ENCODE measurements around the gene GOT1.

Gene GOT1

GRCh38 chr10:99394256-99394655, 36.2 kb downstream of the GOT1 start:
- DNase-seq = no peak

DNA sequence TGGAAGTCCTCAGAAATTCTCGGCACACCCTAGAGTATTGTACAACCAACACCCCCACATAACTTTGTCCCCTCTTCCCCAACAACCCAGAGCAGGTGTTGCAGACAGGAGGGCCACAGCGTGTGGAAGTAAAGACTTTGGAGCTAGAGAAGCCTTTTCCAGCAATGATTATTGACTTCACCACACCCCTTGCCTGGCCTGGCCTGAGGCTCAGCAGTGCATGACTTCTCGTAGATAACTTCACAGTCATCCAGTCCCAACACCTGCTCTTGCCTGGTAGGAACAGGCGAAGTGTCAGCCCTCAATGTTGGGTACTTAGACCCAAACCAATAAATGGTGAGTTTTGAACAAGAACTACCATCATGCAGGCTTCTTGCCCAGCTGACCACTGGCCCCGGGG, 36.7 kb downstream of the GOT1 start:
- DNase-seq = no peak

GRCh38 chr10:99393036-99393435, 37.4 kb downstream of the GOT1 start:
- DNase-seq = no peak

DNA sequence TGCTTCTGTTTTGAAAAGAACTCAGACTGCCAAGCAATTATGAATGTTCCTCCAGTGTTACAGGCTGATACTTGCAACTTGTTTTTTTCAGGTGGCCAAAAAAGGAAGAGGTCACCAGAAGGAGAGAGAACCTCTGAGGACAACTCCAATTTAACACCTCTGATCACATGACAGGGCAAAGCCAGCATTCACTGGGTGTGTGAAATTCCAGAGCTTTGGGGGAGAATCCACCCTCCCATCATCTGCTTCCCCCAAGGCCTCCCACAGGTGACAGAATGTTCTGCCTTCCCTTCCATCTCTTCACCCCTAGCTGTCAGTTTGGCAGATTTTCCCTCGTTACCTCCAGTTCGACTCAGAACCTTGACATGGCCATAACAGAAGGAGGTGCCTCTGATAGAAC, 39.1 kb downstream of the GOT1 start:
- DNase-seq = no peak

GRCh38 chr10:99389729-99390480, 40.5 kb downstream of the GOT1 start:
- no peak for DNase-seq

DNA sequence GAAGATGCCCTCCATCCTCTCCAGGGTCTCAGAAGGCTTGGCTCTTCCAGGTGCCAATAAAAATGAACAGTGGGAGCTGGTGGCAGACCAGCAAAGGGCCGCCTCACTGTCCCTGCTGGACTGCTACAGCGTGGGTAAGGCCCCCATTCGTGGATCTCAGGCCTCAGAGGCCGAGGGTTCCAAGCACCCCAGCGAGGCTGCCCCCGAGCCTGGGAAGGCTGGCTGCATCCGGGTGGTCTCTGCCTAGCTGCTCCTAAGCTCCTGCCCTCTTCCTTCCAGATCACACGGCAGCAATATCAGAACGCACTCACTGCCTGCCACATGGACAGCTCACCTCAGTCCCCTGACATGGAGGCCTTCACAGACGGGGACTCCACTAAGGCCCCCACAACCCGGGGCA, 42.9 kb downstream of the GOT1 start:
- no peak for DNase-seq

DNA sequence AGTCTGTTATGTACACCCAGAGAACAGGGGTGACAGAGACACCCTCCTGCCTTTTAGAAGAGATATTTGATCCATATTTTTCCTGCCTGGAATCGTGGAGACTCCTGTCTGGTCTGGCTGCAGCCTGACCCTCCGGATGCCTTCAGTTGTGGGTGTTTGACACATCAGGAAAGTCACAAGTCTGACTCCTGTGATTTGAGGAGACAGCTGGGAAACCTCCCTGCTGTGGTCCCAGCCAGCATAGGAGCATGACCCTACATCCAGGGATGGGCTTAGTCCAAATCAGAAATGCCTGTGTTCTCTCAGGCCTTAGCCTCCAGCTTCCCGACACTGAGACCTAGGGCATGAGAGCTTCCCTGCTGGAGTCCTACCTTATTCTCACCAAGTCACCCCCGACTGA, 43.4 kb downstream of the GOT1 start:
- no peak for DNase-seq

DNA sequence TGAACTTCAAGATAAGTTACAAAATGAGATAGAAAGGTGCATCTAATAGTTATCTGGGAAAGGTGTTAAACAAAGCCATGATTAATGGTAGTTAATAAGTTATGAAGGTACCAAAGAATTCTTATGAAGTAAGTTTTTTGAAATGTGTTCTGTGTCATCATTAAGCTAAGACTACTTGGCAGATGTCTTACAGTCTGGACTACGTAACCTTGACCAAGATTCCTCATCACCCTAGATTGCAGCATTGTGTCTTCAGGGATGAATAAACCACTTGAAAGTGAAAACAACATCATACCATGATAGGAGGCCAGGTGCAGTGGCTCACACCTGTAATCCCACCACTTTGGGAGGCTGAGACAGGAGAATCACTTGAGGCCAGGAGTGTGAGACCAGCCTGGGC, 48.2 kb downstream of the GOT1 start:
- no peak for DNase-seq

- no peak for DNase-seq
Observed at GRCh38 chr10:99375426-99375825, 55.0 kb downstream of the GOT1 start.

- no peak for DNase-seq
Observed at GRCh38 chr10:99374972-99375371, 55.5 kb downstream of the GOT1 start.

- no peak for DNase-seq
Observed at GRCh38 chr10:99374526-99374925, 55.9 kb downstream of the GOT1 start.

DNA sequence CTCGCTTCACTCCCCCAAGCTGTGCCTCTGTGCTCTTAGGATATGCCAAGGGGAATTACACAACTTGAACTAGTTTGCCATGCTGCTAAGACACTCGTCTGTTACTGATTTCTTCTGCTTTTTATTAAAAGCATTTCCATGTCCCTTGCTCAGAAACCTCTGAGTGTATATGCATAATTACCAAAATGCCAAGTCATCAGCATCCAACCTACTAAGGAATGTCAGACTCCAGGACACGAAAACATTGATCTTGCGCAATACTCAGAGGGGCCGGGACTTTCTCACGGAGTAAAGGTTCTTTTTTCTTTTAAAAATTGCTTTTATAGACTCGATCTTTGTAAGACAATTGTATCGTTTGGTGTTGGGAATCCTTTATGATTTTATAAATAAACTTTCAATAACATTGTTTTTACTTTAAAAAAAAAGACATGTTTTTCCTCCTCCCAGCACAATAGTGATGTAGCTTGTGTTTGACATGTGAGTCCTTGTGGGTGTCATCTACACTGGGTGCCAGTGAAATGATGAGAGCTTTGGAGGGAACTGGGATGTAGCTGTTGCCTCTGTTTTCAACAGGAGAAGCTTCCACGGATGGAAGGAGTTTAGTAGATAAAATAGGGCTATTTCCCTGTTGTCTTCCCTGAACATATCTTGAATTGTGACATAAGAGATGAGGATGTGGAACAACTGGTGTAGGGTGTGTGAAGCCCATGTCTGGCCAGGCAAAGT, 57.7 kb downstream of the GOT1 start:
- DNase-seq = no peak

- DNase-seq = no peak
Observed at GRCh38 chr10:99370993-99371392, 59.4 kb downstream of the GOT1 start.

DNA sequence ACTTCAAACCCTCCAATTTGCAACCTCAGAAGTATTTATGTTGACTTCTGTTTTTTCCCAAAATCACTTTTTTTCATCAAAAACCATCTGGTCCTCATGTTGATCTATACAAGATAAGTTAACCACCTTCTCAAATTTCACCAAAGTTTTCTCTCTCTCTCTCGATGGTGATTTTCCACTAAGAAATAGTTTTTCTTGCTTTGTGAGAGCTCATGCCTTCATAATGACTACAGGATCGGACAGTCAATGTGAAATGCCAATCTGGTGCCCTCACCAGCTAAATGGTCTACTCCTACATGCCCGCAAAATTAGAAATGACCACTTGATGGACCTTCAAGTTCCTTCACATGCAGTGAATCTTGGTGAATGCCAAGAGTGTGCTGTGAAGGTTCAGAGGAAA, 60.9 kb downstream of the GOT1 start:
- DNase-seq = no peak

- no peak for DNase-seq
Observed at GRCh38 chr10:99369126-99369525, 61.3 kb downstream of the GOT1 start.

GRCh38 chr10:99368646-99369045, 61.8 kb downstream of the GOT1 start:
- DNase-seq = no peak

GRCh38 chr10:99366666-99367065, 63.8 kb downstream of the GOT1 start:
- DNase-seq = no peak

DNA sequence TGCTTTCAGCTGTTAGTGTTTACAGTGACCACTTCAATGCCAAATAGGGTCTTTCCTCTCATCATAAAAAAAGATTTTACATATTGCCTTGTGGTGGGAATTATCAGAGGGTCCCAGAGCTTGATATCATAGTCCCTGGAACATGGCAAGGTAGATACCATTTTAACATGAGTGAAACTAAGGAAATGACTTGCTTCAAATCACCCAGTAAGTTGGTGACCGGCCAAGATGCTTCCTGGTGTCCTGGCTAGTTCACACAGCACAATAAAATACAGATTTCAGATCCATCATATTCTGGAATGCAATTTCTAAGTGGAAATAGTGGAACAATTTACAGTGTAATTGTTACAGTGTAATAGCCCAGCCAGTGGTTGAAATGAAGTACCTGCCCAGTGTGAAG, 64.7 kb downstream of the GOT1 start:
- no peak for DNase-seq

- DNase-seq = no peak
Observed at GRCh38 chr10:99365311-99365710, 65.1 kb downstream of the GOT1 start.

DNA sequence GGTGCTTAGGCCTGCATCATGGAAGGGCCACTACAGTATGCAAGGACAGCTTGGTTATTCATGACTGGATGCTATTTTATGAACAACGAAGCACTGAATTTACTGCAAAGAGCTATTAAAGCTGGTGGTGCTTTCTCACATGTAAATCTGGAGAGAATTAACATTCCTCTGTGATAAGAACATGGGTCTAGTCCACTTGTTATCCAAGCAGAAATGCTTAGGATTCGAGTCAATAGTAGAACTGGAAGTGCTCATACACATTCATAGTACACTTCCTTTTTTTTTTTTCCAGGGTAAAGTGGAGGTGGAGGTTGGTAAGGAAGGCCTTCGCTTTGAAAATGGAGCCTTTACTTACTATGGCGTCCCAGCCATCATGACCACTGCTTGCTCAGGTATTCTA, 66.3 kb downstream of the GOT1 start:
- DNase-seq = no peak

DNA sequence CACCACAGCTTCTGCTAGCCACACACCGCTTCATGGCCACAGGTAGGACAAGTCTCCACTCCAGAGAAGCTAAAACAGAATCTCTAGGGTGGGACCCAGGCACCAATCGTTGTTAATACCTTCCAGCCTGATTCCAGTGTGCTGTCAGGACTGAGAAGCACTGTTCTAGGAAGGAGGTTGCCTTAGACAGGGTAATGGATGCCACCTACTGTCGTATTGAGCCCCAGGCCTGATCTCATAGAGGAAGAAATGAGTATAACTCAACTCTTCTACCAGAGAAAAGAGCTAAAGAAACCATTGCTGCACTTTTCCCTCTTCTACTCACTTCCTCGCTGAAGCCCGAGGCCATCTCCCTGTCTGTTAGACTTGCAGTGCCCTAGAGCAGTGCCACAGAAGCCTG, 69.5 kb downstream of the GOT1 start:
- no peak for DNase-seq

DNA sequence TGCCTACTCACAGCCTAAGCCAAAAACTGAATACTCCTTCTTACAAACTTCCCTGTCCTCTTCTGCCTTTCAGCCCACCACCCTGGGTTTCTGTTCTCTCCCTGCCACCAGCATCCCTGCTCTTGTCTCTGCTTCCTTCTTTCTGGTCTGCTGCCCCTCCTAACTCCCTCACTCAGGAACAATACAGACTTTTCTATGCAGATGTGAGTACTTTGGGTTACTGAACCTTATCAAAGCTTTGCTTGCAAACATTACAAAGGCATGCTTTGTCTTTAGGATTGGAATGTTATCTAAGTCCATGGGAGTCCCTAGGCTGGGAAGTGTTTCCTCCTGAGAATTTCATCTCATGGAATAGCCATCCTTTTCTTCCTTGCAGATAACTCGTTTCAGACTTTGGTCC, 72.3 kb downstream of the GOT1 start:
- DNase-seq = no peak

DNA sequence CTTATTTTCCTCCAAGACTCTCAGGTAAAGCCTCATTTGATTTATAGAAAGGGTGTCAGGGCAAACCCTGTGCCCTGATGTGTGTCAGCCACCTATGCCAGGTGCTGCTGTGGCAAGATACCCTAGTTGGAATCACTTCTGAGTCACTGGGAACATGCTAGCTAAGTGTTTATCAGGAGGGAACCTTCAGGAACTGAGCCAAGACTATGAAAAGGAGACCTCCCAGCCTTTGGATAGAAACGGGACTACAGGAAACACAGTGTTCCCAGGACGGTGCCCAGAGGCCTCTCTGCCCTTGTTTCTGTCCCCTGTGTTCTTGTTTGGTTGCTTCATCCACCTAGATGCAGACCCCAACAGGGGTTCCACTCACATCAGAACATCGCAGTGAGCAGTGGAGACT, 72.7 kb downstream of the GOT1 start:
- DNase-seq = no peak

DNA sequence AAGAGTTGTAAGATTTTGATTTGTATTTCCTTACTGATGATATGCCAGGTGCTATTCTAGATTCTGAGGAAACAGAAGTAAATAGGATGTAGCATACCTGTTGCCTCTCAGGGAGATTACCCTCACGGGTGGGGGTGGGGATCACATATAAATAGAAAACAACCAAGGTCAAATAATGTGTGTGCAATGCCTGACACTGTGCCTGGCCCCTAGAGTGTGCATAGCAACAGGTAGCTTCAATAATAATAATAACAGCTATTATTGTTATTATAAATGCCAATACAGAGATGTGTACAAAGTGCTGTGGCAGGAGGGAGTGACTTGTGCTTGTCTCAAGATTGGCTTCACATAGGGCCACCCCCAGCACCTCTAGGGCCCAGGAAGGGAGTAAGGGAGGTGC, 77.2 kb downstream of the GOT1 start:
- no peak for DNase-seq

DNA sequence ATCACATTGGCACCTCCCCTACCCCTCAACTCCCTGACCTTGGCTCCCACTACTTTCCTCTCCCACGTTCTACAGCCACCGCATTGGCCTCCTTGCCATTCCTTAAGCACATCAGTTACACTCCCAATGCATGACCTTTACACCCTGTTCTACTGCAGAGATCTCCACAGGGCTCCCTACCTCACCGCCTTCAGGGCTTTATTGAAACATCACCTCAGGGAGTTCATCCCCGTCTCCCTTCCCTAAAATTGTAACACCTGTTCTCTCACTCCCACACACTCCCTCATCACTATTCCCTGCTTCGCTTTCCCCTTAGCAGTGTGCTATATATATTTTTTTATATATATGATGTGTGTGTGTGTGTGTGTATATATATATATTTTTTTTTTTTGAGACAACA, 82.8 kb downstream of the GOT1 start:
- DNase-seq = no peak
